ENCODE data around the gene ADAMTS15.

GRCh38 chr11:130435671-130436070 is 12.8 kb upstream of the ADAMTS15 start:
- TF ChIP-seq, protein P1, sequence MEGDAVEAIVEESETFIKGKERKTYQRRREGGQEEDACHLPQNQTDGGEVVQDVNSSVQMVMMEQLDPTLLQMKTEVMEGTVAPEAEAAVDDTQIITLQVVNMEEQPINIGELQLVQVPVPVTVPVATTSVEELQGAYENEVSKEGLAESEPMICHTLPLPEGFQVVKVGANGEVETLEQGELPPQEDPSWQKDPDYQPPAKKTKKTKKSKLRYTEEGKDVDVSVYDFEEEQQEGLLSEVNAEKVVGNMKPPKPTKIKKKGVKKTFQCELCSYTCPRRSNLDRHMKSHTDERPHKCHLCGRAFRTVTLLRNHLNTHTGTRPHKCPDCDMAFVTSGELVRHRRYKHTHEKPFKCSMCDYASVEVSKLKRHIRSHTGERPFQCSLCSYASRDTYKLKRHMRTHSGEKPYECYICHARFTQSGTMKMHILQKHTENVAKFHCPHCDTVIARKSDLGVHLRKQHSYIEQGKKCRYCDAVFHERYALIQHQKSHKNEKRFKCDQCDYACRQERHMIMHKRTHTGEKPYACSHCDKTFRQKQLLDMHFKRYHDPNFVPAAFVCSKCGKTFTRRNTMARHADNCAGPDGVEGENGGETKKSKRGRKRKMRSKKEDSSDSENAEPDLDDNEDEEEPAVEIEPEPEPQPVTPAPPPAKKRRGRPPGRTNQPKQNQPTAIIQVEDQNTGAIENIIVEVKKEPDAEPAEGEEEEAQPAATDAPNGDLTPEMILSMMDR (IDR thresholded peaks at IDR 0.05): no peak
- no peak for TF ChIP-seq POLR2AphosphoS5 (IDR thresholded peaks at IDR 0.05)

All from upper lobe of left lung (tissue), 4 donors.